Measurements from ENCODE around the gene KCNMA1. TPM values are rescaled to one million over a fixed set of nuclear protein-coding genes. Genes with fewer than 3 reads are reported as not detected.

Gene KCNMA1
- total RNA-seq, 1 donor = 77.8 TPM

GRCh38 chr10:77592946-77593636, 44.5 kb downstream of the KCNMA1 start:
- Histone ChIP-seq H3K4me2 (ENCODE audit: insufficient read depth, low read length) (peak overlapping the region; percentile 45), H2AFZ (ENCODE audit: low read length) (peak overlapping the region; percentile 4), H3K27ac (ENCODE audit: low read depth, low read length) (peak overlapping the region; percentile 80), H3K27me3 (ENCODE audit: insufficient read depth, low read length) (no peaks in the 10 kb centered on the region), H3K4me3 (ENCODE audit: insufficient read depth, low read length) (no peak overlapping the region), H3K4me1 (ENCODE audit: insufficient read depth, low read length) (peaks cover 18% of the 10 kb centered on the region), H3K36me3 (ENCODE audit: insufficient read depth, low read length) (no peaks in the 10 kb centered on the region), H4K20me1 (ENCODE audit: insufficient read depth, low read length) (no peaks in the 10 kb centered on the region), H3K9me3 (ENCODE audit: low read depth, low read length) (no peaks in the 10 kb centered on the region), H3K79me2 (ENCODE audit: insufficient read depth, low read length) (peaks cover 51% of the 10 kb centered on the region)
- TF ChIP-seq, protein P1, sequence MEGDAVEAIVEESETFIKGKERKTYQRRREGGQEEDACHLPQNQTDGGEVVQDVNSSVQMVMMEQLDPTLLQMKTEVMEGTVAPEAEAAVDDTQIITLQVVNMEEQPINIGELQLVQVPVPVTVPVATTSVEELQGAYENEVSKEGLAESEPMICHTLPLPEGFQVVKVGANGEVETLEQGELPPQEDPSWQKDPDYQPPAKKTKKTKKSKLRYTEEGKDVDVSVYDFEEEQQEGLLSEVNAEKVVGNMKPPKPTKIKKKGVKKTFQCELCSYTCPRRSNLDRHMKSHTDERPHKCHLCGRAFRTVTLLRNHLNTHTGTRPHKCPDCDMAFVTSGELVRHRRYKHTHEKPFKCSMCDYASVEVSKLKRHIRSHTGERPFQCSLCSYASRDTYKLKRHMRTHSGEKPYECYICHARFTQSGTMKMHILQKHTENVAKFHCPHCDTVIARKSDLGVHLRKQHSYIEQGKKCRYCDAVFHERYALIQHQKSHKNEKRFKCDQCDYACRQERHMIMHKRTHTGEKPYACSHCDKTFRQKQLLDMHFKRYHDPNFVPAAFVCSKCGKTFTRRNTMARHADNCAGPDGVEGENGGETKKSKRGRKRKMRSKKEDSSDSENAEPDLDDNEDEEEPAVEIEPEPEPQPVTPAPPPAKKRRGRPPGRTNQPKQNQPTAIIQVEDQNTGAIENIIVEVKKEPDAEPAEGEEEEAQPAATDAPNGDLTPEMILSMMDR (IDR thresholded peaks at IDR 0.05; ENCODE audit: extremely low read depth, low read depth, low read length) = no peak
- DNase-seq (ENCODE audit: insufficient read length, low spot score, missing footprints) = peak; percentile 99

- Histone ChIP-seq H3K36me3 (ENCODE audit: insufficient read depth, low read length) (no peaks in the 10 kb centered on the region), H3K4me2 (ENCODE audit: insufficient read depth, low read length) (peak overlapping the region; percentile 45), H3K4me3 (ENCODE audit: insufficient read depth, low read length) (no peak overlapping the region), H3K4me1 (ENCODE audit: insufficient read depth, low read length) (peaks cover 20% of the 10 kb centered on the region), H3K79me2 (ENCODE audit: insufficient read depth, low read length) (peaks cover 49% of the 10 kb centered on the region), H3K9me3 (ENCODE audit: low read depth, low read length) (no peaks in the 10 kb centered on the region), H2AFZ (ENCODE audit: low read length) (no peak overlapping the region), H4K20me1 (ENCODE audit: insufficient read depth, low read length) (no peaks in the 10 kb centered on the region), H3K27me3 (ENCODE audit: insufficient read depth, low read length) (no peaks in the 10 kb centered on the region), H3K27ac (ENCODE audit: low read depth, low read length) (peak overlapping the region; percentile 80)
- peak; percentile 78 for DNase-seq (ENCODE audit: insufficient read length, low spot score, missing footprints)
- TF ChIP-seq, protein P1 (IDR thresholded peaks at IDR 0.05; ENCODE audit: extremely low read depth, low read depth, low read length) = no peak
Measured at GRCh38 chr10:77592510-77592909, 45.1 kb downstream of the KCNMA1 start.

DNA sequence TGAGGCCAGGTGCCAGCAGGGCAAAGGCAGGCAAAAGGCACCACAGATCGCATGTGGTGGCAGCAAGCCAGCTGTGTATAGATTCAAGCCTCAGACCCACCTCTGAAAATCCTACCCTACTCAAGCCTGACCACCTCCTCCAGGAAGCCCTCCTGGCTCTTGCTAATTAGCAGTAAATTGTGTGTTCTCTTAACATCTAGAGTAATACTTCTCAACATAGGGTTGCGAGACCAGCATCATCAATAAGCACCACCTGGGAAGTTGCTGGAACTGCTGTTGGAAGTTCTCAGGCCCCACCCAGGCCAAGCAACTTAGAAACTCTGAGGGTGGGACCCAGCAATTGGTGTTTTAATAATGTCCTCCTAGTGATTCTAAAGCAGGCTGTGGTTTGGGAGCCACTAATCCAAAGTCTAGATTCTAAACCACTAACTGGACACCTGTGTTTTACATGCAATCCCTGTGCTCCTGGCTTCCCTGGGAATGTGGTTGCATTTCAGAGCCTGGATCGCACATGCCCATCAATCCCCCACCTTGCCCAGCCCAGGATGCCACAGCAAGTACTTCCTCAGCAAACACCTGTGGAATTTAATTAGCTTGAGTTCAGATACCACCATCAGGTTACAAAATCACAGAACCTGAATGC, 46.2 kb downstream of the KCNMA1 start:
- Histone ChIP-seq H3K9me3 (ENCODE audit: low read depth, low read length) (no peaks in the 10 kb centered on the region), H2AFZ (ENCODE audit: low read length) (no peak overlapping the region), H4K20me1 (ENCODE audit: insufficient read depth, low read length) (no peaks in the 10 kb centered on the region), H3K4me2 (ENCODE audit: insufficient read depth, low read length) (no peak overlapping the region), H3K79me2 (ENCODE audit: insufficient read depth, low read length) (peaks cover 42% of the 10 kb centered on the region), H3K27ac (ENCODE audit: low read depth, low read length) (no peak overlapping the region), H3K4me1 (ENCODE audit: insufficient read depth, low read length) (peaks cover 31% of the 10 kb centered on the region), H3K4me3 (ENCODE audit: insufficient read depth, low read length) (no peak overlapping the region), H3K27me3 (ENCODE audit: insufficient read depth, low read length) (no peaks in the 10 kb centered on the region), H3K36me3 (ENCODE audit: insufficient read depth, low read length) (no peaks in the 10 kb centered on the region)
- TF ChIP-seq, protein P1 (IDR thresholded peaks at IDR 0.05; ENCODE audit: extremely low read depth, low read depth, low read length) = no peak
- peak; percentile 86 for DNase-seq (ENCODE audit: insufficient read length, low spot score, missing footprints)

All from osteoblast (primary cell).